IMR-90 (cell line): ENCODE results near the gene CHGA. TPM values are rescaled to one million over a fixed set of nuclear protein-coding genes. Genes with fewer than 3 reads are reported as not detected.

Experiments used
- ATAC-seq: fragments of 200-7000 bp; cut with Tn5 transposase; 2 replicates; pipeline ENCODE4 v1.9.1; 2020; ENCODE audit warnings: low read depth, mild to moderate bottlenecking, moderate library complexity
- BruUV-seq: library from RNA; stranded (reverse); fragments of 400-500 nt; replicated peaks from 2 replicates; lab custom pipeline; 2021; lab: Mats Ljungman, UMichigan
- CTCF ChIA-PET: fragments of 300-600 bp; formaldehyde crosslinking; extraction: SDS; loops from one replicate; lab custom pipeline; 2021; ENCODE audit warnings: antibody characterized with exemption; lab: Yijun Ruan, JAX
- POLR2A ChIA-PET: fragments of 300-600 bp; sonication (Branson Sonifier 250); formaldehyde crosslinking; loops from one replicate; lab custom pipeline; 2022; ENCODE audit warnings: antibody characterized with exemption; ENCODE audit not compliant: unreplicated experiment; lab: Charles Lee
- DNase-seq: peaks from one replicate; pipeline ENCODE4 v3.0.0; 2013
- H2AFZ ChIP-seq: replicated peaks from 2 replicates; pipeline ENCODE3; 2013; ENCODE audit warnings: low read length, mild to moderate bottlenecking; ENCODE audit not compliant: poor library complexity
- H2AK5ac ChIP-seq: 2 replicates; pipeline ENCODE4 v1.6.1; 2013; ENCODE audit warnings: low read depth, low read length, inconsistent platforms
- H2AK9ac ChIP-seq: replicated peaks from 2 replicates; pipeline ENCODE3; 2013; ENCODE audit warnings: mild to moderate bottlenecking, low read depth, low read length, moderate library complexity; ENCODE audit not compliant: poor library complexity
- H2BK120ac ChIP-seq: 2 replicates; pipeline ENCODE4 v1.6.1; 2013; ENCODE audit warnings: low read depth, low read length, inconsistent platforms
- H2BK15ac ChIP-seq: 3 replicates; pipeline ENCODE4 v1.6.1; 2013; ENCODE audit warnings: low read depth, low read length, inconsistent platforms
- H2BK20ac ChIP-seq: 2 replicates; pipeline ENCODE4 v1.6.1; 2013; ENCODE audit warnings: low read depth, mild to moderate bottlenecking, inconsistent platforms, low read length, moderate library complexity
- H2BK5ac ChIP-seq: 2 replicates; pipeline ENCODE4 v1.6.1; 2013; ENCODE audit warnings: mild to moderate bottlenecking, low read depth, low read length, inconsistent platforms; ENCODE audit not compliant: poor library complexity, severe bottlenecking
- H3K14ac ChIP-seq: replicated peaks from 2 replicates; pipeline ENCODE4 v1.6.1; 2013; ENCODE audit warnings: low read depth, low read length, inconsistent platforms
- H3K18ac ChIP-seq: 2 replicates; pipeline ENCODE4 v1.6.1; 2013; ENCODE audit warnings: low read depth, low read length, control low read depth
- H3K23ac ChIP-seq: 2 replicates; pipeline ENCODE4 v1.6.1; 2013; ENCODE audit warnings: low read depth, low read length, inconsistent platforms
- H3K27ac ChIP-seq: 2 replicates; pipeline ENCODE4 v1.5.1; 2013; ENCODE audit warnings: mild to moderate bottlenecking, control low read depth, low read length; ENCODE audit not compliant: insufficient read depth
- H3K27me3 ChIP-seq: 2 replicates; pipeline ENCODE4 v1.6.1; 2013; ENCODE audit warnings: low read length; ENCODE audit not compliant: control insufficient read depth, insufficient read depth
- H3K36me3 ChIP-seq: 2 replicates; pipeline ENCODE4 v1.6.1; 2013; ENCODE audit warnings: low read length, mixed read lengths; ENCODE audit not compliant: control insufficient read depth, insufficient read depth
- H3K4ac ChIP-seq: 2 replicates; pipeline ENCODE4 v1.6.1; 2013; ENCODE audit warnings: low read depth, low read length, inconsistent platforms
- H3K4me1 ChIP-seq: 2 replicates; pipeline ENCODE4 v1.6.1; 2013; ENCODE audit warnings: low read length, mixed read lengths; ENCODE audit not compliant: control insufficient read depth, insufficient read depth
- H3K4me2 ChIP-seq: 2 replicates; pipeline ENCODE4 v1.6.1; 2013; ENCODE audit warnings: low read depth, mild to moderate bottlenecking, control low read depth, low read length, moderate library complexity
- H3K4me3 ChIP-seq: 2 replicates; pipeline ENCODE4 v1.5.1; 2013; ENCODE audit warnings: low read depth, mild to moderate bottlenecking, control low read depth, low read length, moderate library complexity; ENCODE audit not compliant: insufficient read depth
- H3K56ac ChIP-seq: 2 replicates; pipeline ENCODE4 v1.6.1; 2013; ENCODE audit warnings: low read length, inconsistent platforms; ENCODE audit not compliant: insufficient read depth; ENCODE audit errors: extremely low read depth
- H3K79me1 ChIP-seq, 2 experiments: 2 replicates each; pipeline ENCODE4 v1.6.1; 2013; ENCODE audit warnings: low read length in 2 of 2, inconsistent platforms in 1 of 2, low read depth in 1 of 2
- H3K9ac ChIP-seq: 2 replicates; pipeline ENCODE4 v1.6.1; 2013; ENCODE audit warnings: low read depth, low read length, control low read depth
- H3K9me1 ChIP-seq: 2 replicates; pipeline ENCODE4 v1.6.1; 2013; ENCODE audit warnings: low read length, inconsistent platforms; ENCODE audit not compliant: insufficient read depth
- H3K9me3 ChIP-seq: 2 replicates; pipeline ENCODE4 v1.6.1; 2013; ENCODE audit warnings: low read length; ENCODE audit not compliant: control insufficient read depth, insufficient read depth
- H4K20me1 ChIP-seq: 2 replicates; pipeline ENCODE4 v1.6.1; 2013; ENCODE audit warnings: low read length, inconsistent platforms; ENCODE audit not compliant: insufficient read depth
- H4K5ac ChIP-seq: 2 replicates; pipeline ENCODE4 v1.6.1; 2013; ENCODE audit warnings: mild to moderate bottlenecking, low read depth, low read length, control low read depth
- H4K8ac ChIP-seq, 2 experiments: 2 replicates each; pipeline ENCODE4 v1.6.1; 2013; ENCODE audit warnings: low read depth in 2 of 2, low read length in 2 of 2, control low read depth in 1 of 2, inconsistent platforms in 1 of 2
- H4K91ac ChIP-seq: 2 replicates; pipeline ENCODE4 v1.6.1; 2013; ENCODE audit warnings: low read depth, low read length, inconsistent platforms; ENCODE audit not compliant: insufficient read depth
- BHLHE40 ChIP-seq: fragments of 150-350 bp; IDR thresholded peaks from 2 replicates; pipeline ENCODE4 v1.6.1; 2016; ENCODE audit warnings: mild to moderate bottlenecking, low read depth, low read length
- FOS ChIP-seq: fragments of 150-350 bp; IDR thresholded peaks from 2 replicates; pipeline ENCODE4 v1.6.1; 2016; ENCODE audit warnings: low read depth, low read length
- MAFK ChIP-seq: IDR thresholded peaks from 2 replicates; pipeline ENCODE4 v1.6.1; 2012; ENCODE audit warnings: low read depth, low read length, improper control_type of control experiment
- MAZ ChIP-seq: IDR thresholded peaks from 2 replicates; pipeline ENCODE4 v1.6.1; 2012; ENCODE audit warnings: low read depth, mild to moderate bottlenecking, low read length, improper control_type of control experiment, moderate library complexity, borderline replicate concordance
- MXI1 ChIP-seq: IDR thresholded peaks from 2 replicates; pipeline ENCODE4 v1.6.1; 2012; ENCODE audit warnings: low read depth, mild to moderate bottlenecking, low read length, moderate library complexity, borderline replicate concordance
- POLR2A ChIP-seq: IDR thresholded peaks from 2 replicates; pipeline ENCODE4 v1.6.1; 2012; ENCODE audit warnings: mild to moderate bottlenecking, low read depth, low read length
- RAD21 ChIP-seq: IDR thresholded peaks from 2 replicates; pipeline ENCODE4 v1.6.1; 2012; ENCODE audit warnings: low read length, improper control_type of control experiment
- RCOR1 ChIP-seq: IDR thresholded peaks from 2 replicates; pipeline ENCODE4 v1.6.1; 2012; ENCODE audit warnings: mild to moderate bottlenecking, low read length, improper control_type of control experiment; ENCODE audit not compliant: insufficient replicate concordance
- WGBS, 2 experiments: methylation state at CpG; one replicate each; pipeline versions ENCODE4 v1.1.5 to v1.1.7; 2013; ENCODE audit warnings: missing lambda C conversion rate in 2 of 2; ENCODE audit not compliant: insufficient read length in 1 of 2; ENCODE audit errors: extremely low coverage in 2 of 2; 5-methylcytosine and 5-hydroxymethylcytosine counted together
- dilution Hi-C: fragments of 300-500 bp; cut with HindIII; formaldehyde crosslinking; loops from one replicate; pipeline ENCODE4 v1.14.3; 2018; ENCODE audit warnings: low sequenced_read_pairs; ENCODE audit not compliant: unreplicated experiment
- in situ Hi-C: fragments of 300-500 bp; cut with MboI; formaldehyde crosslinking; loops from 3 replicates; pipeline ENCODE4 v1.14.3; 2019; ENCODE audit warnings: low sequenced_read_pairs, inconsistent platforms, mixed read lengths
- intact Hi-C: fragments of 100-400 bp; cut with micrococcal nuclease; formaldehyde crosslinking; loops from 2 replicates; pipeline ENCODE4 v1.10.0; 2022
- polyA plus RNA-seq, 3 experiments: library from polyadenylated mRNA; depleted of rRNA; stranded (reverse); fragments of >200 nt; gene quantifications; 2 replicates each; pipeline ENCODE4 v1.2.3, GENCODE V29; 2012; ENCODE audit warnings: low replicate concordance in 1 of 3
- total RNA-seq: library from RNA; depleted of rRNA; stranded (reverse); fragments of >200 nt; gene quantifications from 2 replicates; pipeline ENCODE4 v1.2.3, GENCODE V29; 2012
- TF ChIP-seq, protein P1 (sequence below): fragments of 150-350 bp; IDR thresholded peaks from 2 replicates; pipeline ENCODE4 v1.6.1; 2016; ENCODE audit warnings: low read depth, mild to moderate bottlenecking, low read length, moderate library complexity, borderline replicate concordance

Gene CHGA
- total and polyA plus RNA-seq, 2 of the 4 experiments (the other 2 are of a cell fraction), result not detected

DNA sequence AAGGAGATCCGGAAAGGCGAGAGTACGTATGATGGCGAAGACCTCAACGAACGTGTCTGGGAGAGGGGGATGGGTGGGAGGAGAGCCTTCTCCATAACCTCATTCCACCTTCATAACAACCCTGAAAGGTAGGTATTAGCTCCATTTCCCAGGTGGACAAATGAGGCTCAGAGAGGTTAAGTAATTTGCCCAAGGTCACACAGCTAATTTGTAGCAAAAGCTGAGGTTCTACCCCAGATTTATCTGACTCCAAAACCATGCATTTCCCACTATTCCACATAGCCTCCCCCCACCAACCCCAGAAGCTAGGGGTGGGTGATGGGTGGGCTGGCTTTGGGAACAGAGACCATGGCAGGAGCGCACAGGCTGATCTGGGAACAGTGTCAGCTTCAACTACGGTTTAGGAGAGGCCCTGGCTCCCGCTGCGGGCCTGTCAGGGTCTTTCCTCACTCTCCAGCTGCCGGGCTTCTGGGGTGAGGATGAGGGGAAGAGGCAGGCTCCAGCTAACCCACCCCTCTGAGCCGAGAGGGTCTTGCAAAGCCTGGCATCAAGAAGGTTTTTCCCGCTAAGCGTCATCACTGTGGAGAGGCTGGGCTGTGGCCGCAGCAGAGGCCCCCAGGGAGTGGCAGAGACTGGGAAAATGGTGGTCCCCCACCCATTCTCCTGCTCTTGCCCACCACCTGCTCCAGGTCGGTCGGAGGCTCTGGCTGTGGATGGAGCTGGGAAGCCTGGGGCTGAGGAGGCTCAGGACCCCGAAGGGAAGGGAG lies 8.9 kb downstream of the CHGA start:
- Histone ChIP-seq H3K4me1 (no peaks in the 10 kb centered on the region), H4K20me1 (no peaks in the 10 kb centered on the region), H2AK9ac (no peak overlapping the region), H3K9me3 (no peaks in the 10 kb centered on the region), H3K18ac (no peak overlapping the region), H3K56ac (no peak overlapping the region), H2BK20ac (no peak overlapping the region), H4K91ac (no peak overlapping the region), H2BK5ac (no peak overlapping the region), H2AK5ac (no peak overlapping the region), H3K27me3 (no peaks in the 10 kb centered on the region; the same call in 1 of the 2 replicates), H3K4ac (no peak overlapping the region), H3K79me1 (no peaks in the 10 kb centered on the region), H2BK120ac (no peak overlapping the region), H3K14ac (no peak overlapping the region), H3K27ac (no peak overlapping the region), H3K4me3 (no peak overlapping the region), H3K9ac (no peak overlapping the region), H2BK15ac (no peak overlapping the region), H4K5ac (no peak overlapping the region), H3K23ac (no peak overlapping the region), H3K4me2 (no peak overlapping the region), H4K8ac (no peak overlapping the region), H3K9me1 (peaks cover under 1% of the 10 kb centered on the region; the same call in 1 of the 2 replicates), H2AFZ (no peak overlapping the region), H3K36me3 (no peaks in the 10 kb centered on the region)
- intact Hi-C loops, result no loop called here
- dilution Hi-C loops, result no loop called here
- POLR2A ChIA-PET, result no interaction called here
- no peak for TF ChIP-seq POLR2A
- TF ChIP-seq MAFK, result no peak
- TF ChIP-seq, protein P1, sequence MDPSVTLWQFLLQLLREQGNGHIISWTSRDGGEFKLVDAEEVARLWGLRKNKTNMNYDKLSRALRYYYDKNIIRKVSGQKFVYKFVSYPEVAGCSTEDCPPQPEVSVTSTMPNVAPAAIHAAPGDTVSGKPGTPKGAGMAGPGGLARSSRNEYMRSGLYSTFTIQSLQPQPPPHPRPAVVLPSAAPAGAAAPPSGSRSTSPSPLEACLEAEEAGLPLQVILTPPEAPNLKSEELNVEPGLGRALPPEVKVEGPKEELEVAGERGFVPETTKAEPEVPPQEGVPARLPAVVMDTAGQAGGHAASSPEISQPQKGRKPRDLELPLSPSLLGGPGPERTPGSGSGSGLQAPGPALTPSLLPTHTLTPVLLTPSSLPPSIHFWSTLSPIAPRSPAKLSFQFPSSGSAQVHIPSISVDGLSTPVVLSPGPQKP, result no peak
- no peak for TF ChIP-seq MAZ
- TF ChIP-seq MXI1, result no peak
- TF ChIP-seq RCOR1, result no peak
- no peak for TF ChIP-seq BHLHE40
- TF ChIP-seq FOS, result no peak
- TF ChIP-seq RAD21, result no peak
- ATAC-seq, result no peak
- no peak for DNase-seq
- no CpG with 5 or more reads among the region's 18 CpGs for WGBS, 2 experiments
- CTCF ChIA-PET, result no interaction called here
- no TSS peak for BruUV-seq
- in situ Hi-C loops, result no loop called here
